GM18868 (cell line): ENCODE results near the gene IL15RA.

Source experiments
- ATAC-seq: cut with Tn5 transposase; IDR thresholded peaks from one replicate; pipeline ENCODE4 v1.9.1; 2021; ENCODE audit warnings: mild to moderate bottlenecking, moderate library complexity; ENCODE audit not compliant: unreplicated experiment

The IL15RA gene

GRCh38 chr10:5977471-5978229 is at the start of gene IL15RA:
IL15RA (minus strand) TSS chr10:5977543; CDS start chr10:5977492, 51 bp downstream.
- peak; percentile 58 for ATAC-seq

- no peak for ATAC-seq
These were observed 48.4 kb upstream of the IL15RA start for GRCh38 chr10:6025683-6026255.

- ATAC-seq = no peak
These were observed 47.0 kb upstream of the IL15RA start for GRCh38 chr10:6024334-6024682.

GRCh38 chr10:6023661-6024333 is 46.5 kb upstream of the IL15RA start:
- no peak for ATAC-seq

- ATAC-seq = no peak
These were observed 45.3 kb upstream of the IL15RA start for GRCh38 chr10:6022660-6023059.

GRCh38 chr10:6020826-6021225 is 43.5 kb upstream of the IL15RA start:
- no peak for ATAC-seq

GRCh38 chr10:6019796-6020195 is 42.5 kb upstream of the IL15RA start:
- no peak for ATAC-seq

GRCh38 chr10:6019010-6019782 is 41.9 kb upstream of the IL15RA start:
- no peak for ATAC-seq

- ATAC-seq = no peak
These were observed 41.1 kb upstream of the IL15RA start for GRCh38 chr10:6018422-6018821.

GRCh38 chr10:6017781-6018354 is 40.5 kb upstream of the IL15RA start:
- ATAC-seq = no peak

GRCh38 chr10:6014241-6014761 is 37.0 kb upstream of the IL15RA start:
- no peak for ATAC-seq

- ATAC-seq = no peak
These were observed 36.3 kb upstream of the IL15RA start for GRCh38 chr10:6013413-6014192.

GRCh38 chr10:6012121-6012905 is 35.0 kb upstream of the IL15RA start:
- no peak for ATAC-seq

GRCh38 chr10:6011558-6011957 is 34.2 kb upstream of the IL15RA start:
- ATAC-seq = no peak

GRCh38 chr10:6010569-6010968 is 33.2 kb upstream of the IL15RA start:
- no peak for ATAC-seq

GRCh38 chr10:6009961-6010360 is 32.6 kb upstream of the IL15RA start:
- no peak for ATAC-seq

- no peak for ATAC-seq
These were observed 31.8 kb upstream of the IL15RA start for GRCh38 chr10:6009150-6009549.

GRCh38 chr10:6008497-6009142 is 31.3 kb upstream of the IL15RA start:
- ATAC-seq = no peak

GRCh38 chr10:6006991-6007390 is 29.6 kb upstream of the IL15RA start:
- ATAC-seq = no peak
